Fibroblast of mammary gland (primary cell): Measurements from ENCODE around the gene GRAMD1C.

Experiments used
- DNase-seq: peaks from one replicate; pipeline ENCODE4 v3.0.0-alpha.2; 2010; ENCODE audit warnings: low read depth
- H3K4me3 ChIP-seq: 2 replicates; pipeline ENCODE4 v1.5.1; 2011; ENCODE audit warnings: low read depth, mild to moderate bottlenecking, low read length, moderate library complexity; ENCODE audit not compliant: control insufficient read depth
- TF ChIP-seq, protein P1 (sequence below): conservative IDR thresholded peaks from 2 replicates; pipeline ENCODE4 v1.5.1; 2011; ENCODE audit warnings: low read depth, low read length, inconsistent platforms; ENCODE audit not compliant: control insufficient read depth, insufficient read depth

Gene GRAMD1C

DNA sequence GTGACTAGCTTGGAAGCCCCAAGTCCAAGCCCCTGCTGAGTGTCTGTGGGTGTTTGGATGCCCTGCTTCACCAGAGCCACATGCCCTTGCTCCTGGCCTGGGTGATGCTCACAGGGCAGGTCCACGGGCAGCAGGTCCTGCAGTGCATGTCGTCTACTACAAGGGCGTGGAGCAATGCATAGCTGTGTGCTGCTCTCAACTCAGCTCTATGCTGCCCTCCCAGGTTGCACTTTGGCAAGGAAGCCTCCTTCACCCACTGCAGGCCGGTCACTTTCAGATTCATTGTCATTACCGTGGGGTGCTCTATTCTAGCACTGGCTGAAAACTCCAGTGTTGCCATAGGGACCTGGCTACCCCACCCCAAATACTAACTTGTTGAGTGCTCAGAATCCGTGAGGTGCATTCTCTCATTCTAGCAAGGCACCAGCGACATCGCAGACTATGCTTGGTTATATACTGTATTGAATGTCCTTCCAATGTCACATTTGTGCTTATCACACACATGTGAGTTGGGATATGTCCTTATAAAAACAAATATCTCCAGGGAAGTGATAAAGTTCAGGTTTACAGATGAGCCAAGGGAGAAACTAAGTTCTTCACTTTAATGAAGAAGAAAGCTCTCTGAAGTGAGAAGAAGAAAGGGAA is 51.8 kb downstream of the GRAMD1C start:
- H3K4me3 ChIP-seq = no peak overlapping the region
- DNase-seq = no peak
- TF ChIP-seq, protein P1, sequence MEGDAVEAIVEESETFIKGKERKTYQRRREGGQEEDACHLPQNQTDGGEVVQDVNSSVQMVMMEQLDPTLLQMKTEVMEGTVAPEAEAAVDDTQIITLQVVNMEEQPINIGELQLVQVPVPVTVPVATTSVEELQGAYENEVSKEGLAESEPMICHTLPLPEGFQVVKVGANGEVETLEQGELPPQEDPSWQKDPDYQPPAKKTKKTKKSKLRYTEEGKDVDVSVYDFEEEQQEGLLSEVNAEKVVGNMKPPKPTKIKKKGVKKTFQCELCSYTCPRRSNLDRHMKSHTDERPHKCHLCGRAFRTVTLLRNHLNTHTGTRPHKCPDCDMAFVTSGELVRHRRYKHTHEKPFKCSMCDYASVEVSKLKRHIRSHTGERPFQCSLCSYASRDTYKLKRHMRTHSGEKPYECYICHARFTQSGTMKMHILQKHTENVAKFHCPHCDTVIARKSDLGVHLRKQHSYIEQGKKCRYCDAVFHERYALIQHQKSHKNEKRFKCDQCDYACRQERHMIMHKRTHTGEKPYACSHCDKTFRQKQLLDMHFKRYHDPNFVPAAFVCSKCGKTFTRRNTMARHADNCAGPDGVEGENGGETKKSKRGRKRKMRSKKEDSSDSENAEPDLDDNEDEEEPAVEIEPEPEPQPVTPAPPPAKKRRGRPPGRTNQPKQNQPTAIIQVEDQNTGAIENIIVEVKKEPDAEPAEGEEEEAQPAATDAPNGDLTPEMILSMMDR = no peak

DNA sequence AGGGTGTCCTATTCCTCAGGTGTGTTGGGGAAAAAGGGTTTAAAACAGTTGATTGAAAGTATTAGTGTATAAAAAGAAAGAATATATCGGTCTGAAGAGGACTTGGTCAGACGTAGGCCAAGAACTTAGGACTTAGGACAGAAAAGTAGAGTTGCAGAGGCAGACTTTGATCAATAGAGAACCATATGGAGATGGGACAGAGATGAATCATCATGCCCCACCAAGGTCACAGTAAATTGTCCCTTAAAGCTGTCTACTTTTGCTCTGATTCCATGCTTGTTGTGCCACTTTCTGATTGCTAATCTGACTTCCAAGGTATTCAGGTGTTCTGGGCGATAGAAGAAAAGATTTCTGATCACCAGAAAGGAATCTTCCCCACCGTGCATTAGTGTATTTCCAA is 56.3 kb downstream of the GRAMD1C start:
- no peak for DNase-seq
- H3K4me3 ChIP-seq = no peak overlapping the region
- TF ChIP-seq, protein P1 = no peak

DNA sequence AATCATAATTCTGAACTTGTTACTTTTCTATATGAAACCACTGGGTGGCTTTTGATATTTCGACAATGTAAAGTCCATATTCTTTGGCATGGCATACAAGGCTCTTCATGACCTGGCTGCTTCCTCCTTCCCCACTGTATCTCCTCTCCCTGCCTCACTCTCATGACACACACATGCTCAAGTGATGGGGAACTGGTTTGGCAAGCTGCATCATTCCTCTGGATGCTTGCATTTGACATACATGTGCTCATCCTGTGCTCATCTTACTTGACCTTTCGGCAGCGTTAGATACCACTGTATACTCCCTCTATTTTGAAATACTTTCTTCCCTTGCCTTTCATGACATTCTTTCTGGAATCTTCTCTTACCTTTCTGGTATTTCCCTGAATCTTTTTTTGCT is 57.4 kb downstream of the GRAMD1C start:
- TF ChIP-seq, protein P1 = no peak
- H3K4me3 ChIP-seq = no peak overlapping the region
- no peak for DNase-seq

DNA sequence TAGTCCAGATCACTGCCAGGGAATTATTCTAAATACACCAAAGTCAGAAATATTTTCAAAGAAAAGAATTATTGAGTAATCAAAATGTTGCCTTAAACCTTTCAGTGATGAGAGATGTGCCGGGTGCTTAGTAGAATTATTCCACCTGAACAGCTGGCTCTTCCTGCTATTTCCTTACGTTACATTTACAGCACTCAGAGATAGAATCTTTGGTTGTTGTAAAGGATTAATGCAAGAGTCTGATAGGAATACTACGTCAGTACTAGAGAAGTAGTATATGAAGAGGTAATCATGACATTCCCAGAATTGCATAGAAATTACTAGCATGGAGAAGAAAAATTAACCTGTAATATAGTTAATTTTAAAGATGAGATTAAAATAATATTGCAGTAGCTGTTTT is 58.3 kb downstream of the GRAMD1C start:
- no peak for DNase-seq
- TF ChIP-seq, protein P1 = no peak
- H3K4me3 ChIP-seq = no peak overlapping the region

DNA sequence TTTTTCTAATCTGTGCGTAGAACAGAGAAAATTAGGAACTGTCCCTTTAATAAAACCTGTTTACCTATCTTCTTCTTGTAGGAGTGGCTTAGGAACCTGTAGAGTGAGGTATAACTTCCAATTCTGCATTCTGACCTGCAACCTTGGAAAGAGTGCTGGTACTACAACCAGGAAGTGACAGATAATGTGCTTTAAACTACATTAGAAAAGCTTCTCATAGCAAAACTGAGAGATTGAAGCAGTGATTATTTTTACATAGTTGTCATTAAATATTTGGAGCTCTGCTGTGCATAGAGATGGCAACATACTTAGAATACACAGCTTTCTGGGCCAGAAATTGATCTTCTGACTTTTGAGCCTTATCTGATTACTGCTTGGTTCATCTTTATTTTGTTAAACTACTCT is 58.8 kb downstream of the GRAMD1C start:
- no peak for DNase-seq
- H3K4me3 ChIP-seq = no peak overlapping the region
- TF ChIP-seq, protein P1 = no peak

DNA sequence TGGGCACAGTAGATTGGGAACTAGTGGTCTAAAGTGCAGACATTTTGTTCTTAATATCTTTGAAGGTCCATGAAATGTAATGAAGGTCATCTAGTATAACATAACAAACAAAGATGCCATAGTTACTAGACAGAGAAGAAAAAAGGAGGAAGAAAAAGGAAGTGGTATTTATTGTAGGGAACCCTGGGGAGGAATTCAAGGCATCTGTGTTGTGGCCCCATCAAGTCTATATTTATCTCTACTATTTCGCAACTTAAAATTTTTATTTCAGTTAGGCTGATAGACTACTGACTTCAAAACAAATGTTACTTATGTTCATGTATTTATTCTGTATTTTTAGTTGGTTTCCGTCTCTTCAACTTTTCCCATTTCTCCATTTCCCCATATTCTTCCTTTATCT is 60.3 kb downstream of the GRAMD1C start:
- TF ChIP-seq, protein P1 = no peak
- peak; percentile 18 for DNase-seq
- no peak overlapping the region for H3K4me3 ChIP-seq
